GM19438 (cell line): ENCODE results near the gene SIK3.
"Not testable (repeated sequence)": the region's sequence is repeated elsewhere in the genome, so short reads cannot be mapped to it uniquely, and the experiment has no call there.

Experiments
- ATAC-seq: cut with Tn5 transposase; IDR thresholded peaks from one replicate; pipeline ENCODE4 v1.9.1; 2021; ENCODE audit warnings: low read depth; ENCODE audit not compliant: unreplicated experiment

The SIK3 gene

GRCh38 chr11:117098269-117099232 is at the start of gene SIK3:
Gene SIK3, minus strand, starts transcription at chr11:117098428. Its CDS starts 13 bp downstream, at chr11:117098415.
- peak; percentile 69 for ATAC-seq

GRCh38 chr11:117146521-117146920 is 48.3 kb upstream of the SIK3 start:
- no peak for ATAC-seq

- ATAC-seq, result no peak
Measured at GRCh38 chr11:117145393-117145761, 47.1 kb upstream of the SIK3 start.

- ATAC-seq, result peak; percentile 51
Measured at GRCh38 chr11:117144477-117145392, 46.5 kb upstream of the SIK3 start.

- ATAC-seq, result peak; percentile 96
Measured at GRCh38 chr11:117143871-117144476, 45.7 kb upstream of the SIK3 start, which contains the start of gene PAFAH1B2. Gene PAFAH1B2, plus strand, starts transcription at chr11:117144287. Its CDS starts 8,161 bp downstream, at chr11:117152448.

- peak; percentile 18 for ATAC-seq
Measured at GRCh38 chr11:117143390-117143789, 45.2 kb upstream of the SIK3 start.

- not testable (repeated sequence) for ATAC-seq
Measured at GRCh38 chr11:117137223-117138086, 39.2 kb upstream of the SIK3 start.

- ATAC-seq, result not testable (repeated sequence)
Measured at GRCh38 chr11:117134979-117135378, 36.8 kb upstream of the SIK3 start.

- no peak for ATAC-seq
Measured at GRCh38 chr11:117134431-117134830, 36.2 kb upstream of the SIK3 start.

- no peak for ATAC-seq
Measured at GRCh38 chr11:117130879-117131278, 32.7 kb upstream of the SIK3 start.

- ATAC-seq, result not testable (repeated sequence)
Measured at GRCh38 chr11:117130396-117130795, 32.2 kb upstream of the SIK3 start.

GRCh38 chr11:117128289-117128688 is 30.1 kb upstream of the SIK3 start:
- no peak for ATAC-seq

- no peak for ATAC-seq
Measured at GRCh38 chr11:117127171-117127901, 29.1 kb upstream of the SIK3 start.

GRCh38 chr11:117126223-117126965 is 28.2 kb upstream of the SIK3 start:
- no peak for ATAC-seq

- ATAC-seq, result no peak
Measured at GRCh38 chr11:117122556-117122955, 24.3 kb upstream of the SIK3 start.

- ATAC-seq, result no peak
Measured at GRCh38 chr11:117121176-117121575, 22.9 kb upstream of the SIK3 start.

GRCh38 chr11:117117681-117118080 is 19.5 kb upstream of the SIK3 start:
- ATAC-seq, result no peak

- ATAC-seq, result not testable (repeated sequence)
Measured at GRCh38 chr11:117112939-117113338, 14.7 kb upstream of the SIK3 start.
